CD4-positive, alpha-beta memory T cell (primary cell): ENCODE measurements around the gene EPHA8. TPM values are rescaled to one million over a fixed set of nuclear protein-coding genes. Genes with fewer than 3 reads are reported as not detected.

Source experiments
- CTCF ChIA-PET: fragments of 350-600 bp; sonication (Branson Sonifier 250); formaldehyde crosslinking; loops from one replicate; lab custom pipeline; 2021; ENCODE audit warnings: inconsistent platforms; ENCODE audit not compliant: partially characterized antibody; lab: Charles Lee
- POLR2A ChIA-PET: fragments of 350-600 bp; sonication (Branson Sonifier 250); formaldehyde crosslinking; loops from one replicate; lab custom pipeline; 2021; ENCODE audit not compliant: partially characterized antibody; lab: Charles Lee
- DNase-seq, 5 donors: peaks; one replicate each; pipeline versions ENCODE4 v3.0.0 to v3.0.0-alpha.2; 2020 to 2022; ENCODE audit warnings: mixed read lengths in 1 of 5
- H3K27ac ChIP-seq: one replicate; pipeline ENCODE4 v1.7.0; 2013; ENCODE audit warnings: low read depth, low read length
- H3K27me3 ChIP-seq: 2 replicates; pipeline ENCODE4 v1.7.0; 2013; ENCODE audit warnings: mild to moderate bottlenecking, low read length, moderate library complexity; ENCODE audit not compliant: insufficient read depth
- H3K36me3 ChIP-seq: 2 replicates; pipeline ENCODE4 v1.7.0; 2013; ENCODE audit warnings: mild to moderate bottlenecking, low read length, moderate library complexity; ENCODE audit not compliant: insufficient read depth
- H3K4me1 ChIP-seq: 2 replicates; pipeline ENCODE4 v1.7.0; 2013; ENCODE audit warnings: mild to moderate bottlenecking, low read length, moderate library complexity; ENCODE audit not compliant: insufficient read depth
- H3K4me3 ChIP-seq, 2 donors: one replicate each; pipeline ENCODE4 v1.7.0; 2013; ENCODE audit warnings: low read length in 2 of 2, mild to moderate bottlenecking in 1 of 2
- H3K9me3 ChIP-seq, 2 donors: one replicate each; pipeline ENCODE4 v1.7.0; 2013; ENCODE audit warnings: low read length in 2 of 2, control low read depth in 1 of 2; ENCODE audit not compliant: control insufficient read depth in 1 of 2
- H3K27ac Mint-ChIP-seq, 7 donors: one replicate each; pipeline ENCODE4 v1.8.0; 2020 to 2021; ENCODE audit warnings: mixed read lengths in 7 of 7, mild to moderate bottlenecking in 6 of 7, inconsistent platforms in 3 of 7, moderate library complexity in 3 of 7
- H3K27me3 Mint-ChIP-seq, 2 donors: one replicate each; pipeline ENCODE4 v1.8.0; 2020 to 2021; ENCODE audit warnings: mixed read lengths in 2 of 2
- H3K36me3 Mint-ChIP-seq, 2 donors: one replicate each; pipeline ENCODE4 v1.8.0; 2020 to 2021; ENCODE audit warnings: mixed read lengths in 2 of 2, inconsistent platforms in 1 of 2, mild to moderate bottlenecking in 1 of 2
- H3K4me1 Mint-ChIP-seq, 4 donors: one replicate each; pipeline ENCODE4 v1.8.0; 2020 to 2021; ENCODE audit warnings: mixed read lengths in 4 of 4, mild to moderate bottlenecking in 1 of 4
- H3K4me3 Mint-ChIP-seq, 8 donors: one replicate each; pipeline ENCODE4 v1.8.0; 2020 to 2021; ENCODE audit warnings: mixed read lengths in 8 of 8, mild to moderate bottlenecking in 7 of 8, moderate library complexity in 6 of 8, inconsistent platforms in 3 of 8
- H3K9me3 Mint-ChIP-seq, 8 donors: one replicate each; pipeline ENCODE4 v1.8.0; 2020 to 2021; ENCODE audit warnings: mixed read lengths in 8 of 8, mild to moderate bottlenecking in 5 of 8, inconsistent platforms in 3 of 8, moderate library complexity in 1 of 8
- intact Hi-C: fragments of 100-400 bp; cut with micrococcal nuclease; formaldehyde crosslinking; loops from one replicate; pipeline ENCODE4 v1.15.1; 2023
- polyA plus RNA-seq, 2 donors: library from polyadenylated mRNA; unstranded; fragments of 300-500 nt; fragmentation: Illumina TruSeq; gene quantifications; one replicate each; pipeline ENCODE4 v1.2.3, GENCODE V29; 2021
- total RNA-seq, 2 experiments: library from RNA; stranded (reverse); gene quantifications; one replicate each; pipeline ENCODE4 v1.2.3, GENCODE V29; 2021

Gene EPHA8
- total and polyA plus RNA-seq, 4 experiments from 2014 or later, result not detected

DNA sequence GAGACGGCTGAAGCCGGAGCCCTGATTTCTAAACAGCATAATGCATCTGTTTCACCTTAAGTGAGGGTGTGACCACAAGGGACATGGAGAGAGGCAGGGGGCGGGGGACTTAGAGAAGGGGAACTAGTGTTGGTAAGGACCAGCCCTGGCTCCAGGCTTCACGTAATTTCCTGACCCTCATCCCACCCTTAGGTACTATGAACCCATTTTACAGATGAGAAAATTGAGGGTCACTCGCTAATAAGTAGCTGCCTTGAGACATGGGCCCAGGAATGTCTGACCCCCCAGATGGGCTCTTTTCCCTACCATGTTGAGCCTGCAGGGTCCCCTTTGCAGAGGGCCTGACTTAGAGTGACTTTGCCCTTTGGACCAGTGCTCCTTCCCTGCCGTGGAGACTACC, 4.7 kb downstream of the EPHA8 start:
- no peaks in the 10 kb centered on the region for H3K36me3 Mint-ChIP-seq
- no peaks in the 10 kb centered on the region for H3K9me3 Mint-ChIP-seq
- CTCF ChIA-PET, result no interaction called here

DNA sequence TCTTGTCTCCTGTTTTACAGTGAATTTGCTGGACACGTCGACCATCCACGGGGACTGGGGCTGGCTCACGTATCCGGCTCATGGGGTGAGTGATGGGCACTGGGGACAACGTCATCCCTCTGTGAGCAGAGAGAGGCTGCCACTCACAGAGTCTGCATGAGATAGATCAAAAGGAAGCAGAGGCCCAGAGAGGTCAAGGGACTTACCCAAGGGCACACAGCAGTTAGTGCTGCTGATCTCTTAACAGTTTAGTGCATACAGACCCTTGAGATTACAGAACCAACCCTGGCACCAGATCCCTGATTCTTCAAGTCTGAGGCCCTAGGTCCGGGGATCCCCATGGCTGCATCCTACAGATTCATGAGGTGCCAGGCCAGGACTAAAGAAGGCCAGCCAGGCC, 6.0 kb downstream of the EPHA8 start:
- Mint-ChIP-seq H3K27ac (no peak overlapping the region), H3K27me3 (peaks cover 7 to 16% of the 10 kb centered on the region in 2 donors), H3K4me3 (no peak overlapping the region), H3K4me1 (peaks cover 0 to 3% (median 1%) of the 10 kb centered on the region in 4 donors), H3K9me3 (no peaks in the 10 kb centered on the region), H3K36me3 (no peaks in the 10 kb centered on the region)
- ChIA-PET POLR2A (no interaction called here), CTCF (no interaction called here)
- H3K27ac ChIP-seq, result no peak overlapping the region
- no peak overlapping the region for H3K4me3 ChIP-seq
- H3K36me3 ChIP-seq, result no peaks in the 10 kb centered on the region
- H3K9me3 ChIP-seq, result no peaks in the 10 kb centered on the region
- no peaks in the 10 kb centered on the region for H3K27me3 ChIP-seq
- DNase-seq, result no peak
- H3K4me1 ChIP-seq, result no peaks in the 10 kb centered on the region
- intact Hi-C loops, result no loop called here

More for the DNA sequence above, 4.7 kb downstream of the EPHA8 start:
- Mint-ChIP-seq H3K27ac (no peak overlapping the region), H3K27me3 (peaks cover 14 to 20% of the 10 kb centered on the region in 2 donors), H3K4me1 (peaks cover 0 to 7% (median 3%) of the 10 kb centered on the region in 4 donors), H3K4me3 (no peak overlapping the region)
- no peaks in the 10 kb centered on the region for H3K27me3 ChIP-seq
- H3K4me1 ChIP-seq, result no peaks in the 10 kb centered on the region
- DNase-seq, result no peak
- POLR2A ChIA-PET, result no interaction called here
- intact Hi-C loops, result no loop called here
- no peak overlapping the region for H3K4me3 ChIP-seq
- no peak overlapping the region for H3K27ac ChIP-seq
- no peaks in the 10 kb centered on the region for H3K36me3 ChIP-seq
- H3K9me3 ChIP-seq, result no peaks in the 10 kb centered on the region

DNA sequence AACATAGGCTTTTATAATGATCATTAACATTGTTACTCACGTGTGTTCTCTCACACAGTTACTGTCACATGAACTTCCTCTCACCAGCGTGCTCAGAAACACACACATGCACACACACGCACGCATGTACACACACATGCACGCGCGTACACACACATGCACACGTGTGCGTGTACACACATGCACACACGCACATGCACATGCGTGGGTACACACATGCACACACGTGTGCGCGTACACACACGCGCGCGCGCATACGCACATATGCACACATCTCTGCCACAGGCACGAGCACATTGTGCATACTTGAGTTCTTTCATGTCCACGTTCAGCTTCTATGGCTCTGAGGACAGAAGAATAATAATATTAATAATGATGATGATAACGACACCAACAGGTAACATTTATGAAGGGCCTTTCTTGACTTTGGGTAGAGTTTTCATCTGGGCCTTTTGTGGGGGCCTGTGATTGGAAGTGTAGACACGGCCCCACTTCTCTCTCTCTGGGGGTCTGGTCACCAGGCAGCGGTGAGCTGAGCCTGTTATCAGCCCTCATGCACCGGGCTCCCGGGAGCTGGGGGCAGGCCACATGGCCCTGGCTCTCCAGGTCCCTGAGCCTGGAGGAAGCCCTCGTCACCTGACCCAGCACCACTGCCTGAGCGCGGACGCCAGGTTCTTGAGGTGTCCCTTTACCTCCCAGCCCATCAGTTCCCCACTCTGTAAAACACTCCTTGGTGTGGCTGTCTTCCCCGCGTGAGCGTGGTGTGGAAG, 7.0 kb downstream of the EPHA8 start:
- Mint-ChIP-seq H3K4me1 (no peaks in the 10 kb centered on the region), H3K27me3 (peaks cover 0 to 12% of the 10 kb centered on the region in 2 donors), H3K9me3 (no peaks in the 10 kb centered on the region), H3K36me3 (no peaks in the 10 kb centered on the region), H3K27ac (no peak overlapping the region), H3K4me3 (no peak overlapping the region)
- H3K4me1 ChIP-seq, result no peaks in the 10 kb centered on the region
- no peak overlapping the region for H3K27ac ChIP-seq
- POLR2A ChIA-PET, result no interaction called here
- intact Hi-C loops, result no loop called here
- no peak overlapping the region for H3K4me3 ChIP-seq
- DNase-seq, result no peak
- CTCF ChIA-PET, result no interaction called here
- no peaks in the 10 kb centered on the region for H3K27me3 ChIP-seq
- H3K36me3 ChIP-seq, result no peaks in the 10 kb centered on the region
- H3K9me3 ChIP-seq, result no peaks in the 10 kb centered on the region

DNA sequence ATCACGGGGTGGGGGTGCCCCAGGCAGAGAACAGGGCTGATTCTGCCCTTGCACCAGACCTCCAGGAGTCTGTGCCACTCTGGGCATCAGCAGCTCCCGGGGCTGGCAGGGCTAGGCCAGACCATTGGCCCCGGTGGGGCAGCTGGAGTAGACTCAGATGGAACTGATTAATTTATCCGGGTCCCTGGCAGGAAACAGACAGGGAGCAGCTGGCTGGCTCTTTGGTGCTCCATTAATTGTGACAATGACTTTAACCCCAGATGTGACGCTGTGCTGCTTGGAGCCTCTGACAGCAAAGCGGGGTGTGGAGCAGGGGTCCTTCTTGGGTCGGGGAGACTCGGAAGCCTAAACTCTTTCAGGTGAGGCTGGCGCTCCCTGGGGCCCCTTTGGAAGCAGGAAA, 9.5 kb downstream of the EPHA8 start:
- POLR2A ChIA-PET, result no interaction called here
- DNase-seq, result no peak
- Mint-ChIP-seq H3K4me3 (no peak overlapping the region), H3K9me3 (peaks cover 0 to 3% (median 0%) of the 10 kb centered on the region in 8 donors), H3K27ac (no peak overlapping the region), H3K4me1 (no peaks in the 10 kb centered on the region), H3K27me3 (peaks cover 0 to 7% of the 10 kb centered on the region in 2 donors), H3K36me3 (no peaks in the 10 kb centered on the region)
- Histone ChIP-seq H3K4me1 (no peaks in the 10 kb centered on the region), H3K9me3 (no peaks in the 10 kb centered on the region), H3K36me3 (no peaks in the 10 kb centered on the region), H3K27me3 (no peaks in the 10 kb centered on the region), H3K27ac (no peak overlapping the region), H3K4me3 (no peak overlapping the region)
- CTCF ChIA-PET, result no interaction called here
- intact Hi-C loops, result no loop called here

DNA sequence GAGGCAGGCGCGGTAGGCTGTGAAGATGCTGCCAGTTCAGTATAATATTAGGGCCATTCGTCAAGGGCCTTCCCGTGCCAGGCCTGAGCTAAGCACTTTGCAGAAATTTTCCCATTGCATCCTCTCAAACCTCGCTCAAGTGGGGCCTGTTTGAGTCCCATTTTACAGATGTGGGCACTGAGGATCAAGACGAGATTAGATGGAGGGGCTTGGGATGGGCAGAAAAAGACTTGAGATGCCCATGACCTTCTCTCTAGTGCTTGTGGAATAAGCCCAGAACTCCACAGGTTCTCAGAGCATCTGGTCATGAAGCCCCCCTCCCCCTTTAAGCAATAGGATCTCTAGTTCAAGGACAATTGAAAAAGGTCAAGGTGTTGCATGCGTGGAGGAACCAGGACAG, 9.9 kb downstream of the EPHA8 start:
- peaks cover 0 to 4% (median 0%) of the 10 kb centered on the region in 8 donors for H3K9me3 Mint-ChIP-seq
- intact Hi-C loops, result no loop called here
- no peak for DNase-seq
- Histone ChIP-seq H3K27ac (no peak overlapping the region), H3K4me1 (no peaks in the 10 kb centered on the region), H3K9me3 (no peaks in the 10 kb centered on the region), H3K4me3 (no peak overlapping the region), H3K27me3 (no peaks in the 10 kb centered on the region), H3K36me3 (no peaks in the 10 kb centered on the region)
- ChIA-PET POLR2A (no interaction called here), CTCF (no interaction called here)
- no peaks in the 10 kb centered on the region for H3K36me3 Mint-ChIP-seq
- no peaks in the 10 kb centered on the region for H3K4me1 Mint-ChIP-seq
- H3K27me3 Mint-ChIP-seq, result peaks cover 0 to 7% of the 10 kb centered on the region in 2 donors
- H3K4me3 Mint-ChIP-seq, result no peak overlapping the region
- no peak overlapping the region for H3K27ac Mint-ChIP-seq

DNA sequence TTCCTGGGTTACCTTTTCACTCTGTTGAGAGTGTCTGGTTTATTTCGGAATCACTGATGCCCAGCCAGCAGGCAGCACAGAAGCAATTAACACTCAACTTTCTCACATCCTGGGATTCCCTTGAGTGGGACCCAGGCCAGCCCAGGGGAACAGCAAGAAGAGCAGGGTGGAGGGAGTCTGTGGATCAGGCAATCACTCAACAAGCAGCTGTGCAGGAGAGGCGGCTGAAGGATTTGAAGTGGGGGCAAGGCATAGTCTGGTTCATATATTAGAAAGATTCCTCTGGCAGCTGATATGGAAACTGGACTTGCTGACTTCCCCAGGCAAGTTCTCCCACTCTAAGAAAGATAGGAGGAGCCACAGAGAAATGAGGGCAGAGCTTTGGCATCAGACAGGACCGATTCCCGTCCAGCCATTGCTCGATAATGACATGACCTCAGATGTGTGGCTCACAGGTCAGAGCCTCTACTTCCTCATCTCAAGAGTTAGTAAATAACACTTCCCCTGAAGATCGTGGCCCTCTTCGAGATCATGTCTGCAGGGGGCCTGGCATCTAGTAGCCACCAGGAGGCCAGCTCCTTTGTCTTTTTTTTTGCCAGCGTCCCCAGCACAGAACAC, 12.4 kb downstream of the EPHA8 start:
- Histone ChIP-seq H3K27me3 (no peaks in the 10 kb centered on the region), H3K9me3 (no peaks in the 10 kb centered on the region), H3K4me1 (no peaks in the 10 kb centered on the region), H3K4me3 (no peak overlapping the region), H3K27ac (no peak overlapping the region), H3K36me3 (no peaks in the 10 kb centered on the region)
- Mint-ChIP-seq H3K27ac (no peak overlapping the region), H3K36me3 (no peaks in the 10 kb centered on the region), H3K4me3 (no peak overlapping the region), H3K9me3 (peaks cover 0 to 7% (median 0%) of the 10 kb centered on the region in 8 donors), H3K4me1 (peaks cover 0 to 2% (median 0%) of the 10 kb centered on the region in 4 donors), H3K27me3 (peaks cover 0 to 5% of the 10 kb centered on the region in 2 donors)
- DNase-seq, result no peak
- CTCF ChIA-PET, result no interaction called here
- intact Hi-C loops, result no loop called here
- POLR2A ChIA-PET, result no interaction called here

DNA sequence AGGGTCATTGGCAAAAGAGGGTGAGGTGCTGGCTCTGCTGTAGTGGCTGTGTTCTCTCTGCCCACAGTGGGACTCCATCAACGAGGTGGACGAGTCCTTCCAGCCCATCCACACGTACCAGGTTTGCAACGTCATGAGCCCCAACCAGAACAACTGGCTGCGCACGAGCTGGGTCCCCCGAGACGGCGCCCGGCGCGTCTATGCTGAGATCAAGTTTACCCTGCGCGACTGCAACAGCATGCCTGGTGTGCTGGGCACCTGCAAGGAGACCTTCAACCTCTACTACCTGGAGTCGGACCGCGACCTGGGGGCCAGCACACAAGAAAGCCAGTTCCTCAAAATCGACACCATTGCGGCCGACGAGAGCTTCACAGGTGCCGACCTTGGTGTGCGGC, 12.9 kb downstream of the EPHA8 start:
- POLR2A ChIA-PET, result no interaction called here
- Histone ChIP-seq H3K9me3 (no peaks in the 10 kb centered on the region), H3K27ac (no peak overlapping the region), H3K27me3 (no peaks in the 10 kb centered on the region), H3K4me1 (no peaks in the 10 kb centered on the region), H3K4me3 (no peak overlapping the region), H3K36me3 (no peaks in the 10 kb centered on the region)
- Mint-ChIP-seq H3K36me3 (no peaks in the 10 kb centered on the region), H3K27me3 (peaks cover 0 to 5% of the 10 kb centered on the region in 2 donors), H3K9me3 (peaks cover 0 to 7% (median 0%) of the 10 kb centered on the region in 8 donors), H3K27ac (no peak overlapping the region), H3K4me1 (peaks cover 0 to 2% (median 0%) of the 10 kb centered on the region in 4 donors), H3K4me3 (no peak overlapping the region)
- CTCF ChIA-PET, result no interaction called here
- DNase-seq, result no peak
- intact Hi-C loops, result no loop called here
